Astrocyte (in vitro differentiated cells and primary cell): ENCODE measurements around the gene EGFR.

Experiments used
- CTCF ChIP-seq: IDR thresholded peaks from 2 replicates; pipeline ENCODE4 v1.5.1; 2011; ENCODE audit warnings: low read depth, mild to moderate bottlenecking, inconsistent platforms, low read length, moderate library complexity; ENCODE audit not compliant: insufficient read depth
- EZH2 ChIP-seq: IDR thresholded peaks from 2 replicates; pipeline ENCODE4 v1.6.1; 2012; ENCODE audit warnings: mild to moderate bottlenecking, low read length, inconsistent platforms; ENCODE audit not compliant: insufficient read depth

- TF ChIP-seq CTCF, result no peak
- no peak for TF ChIP-seq EZH2
These were observed 119.8 kb downstream of the EGFR start for GRCh38 chr7:55138663-55139062.
